ENCODE results near the gene HNRNPUL1. TPM values are rescaled to one million over a fixed set of nuclear protein-coding genes. Genes with fewer than 3 reads are reported as not detected.

Gene HNRNPUL1
- total and polyA plus RNA-seq, 9 of the 15 experiments (the other 6 are each of a cell fraction or from before 2014, with no cell fraction given): 7.3 to 211 (median 85.0) TPM

GRCh38 chr19:41261474-41262190 lies 2.5 kb upstream of the HNRNPUL1 start:
- ATAC-seq (no peak), FAIRE-seq (no peak), DNase-seq (ENCODE audit: extremely low read depth in 1 of 4, low spot score in 3 of 4) (no peak)
- in situ Hi-C loops (cut with MboI): loop anchor here (5.0 kb wide), 1 partner anchor 59 kb away; no protein-coding TSS in a partner anchor
- Histone ChIP-seq H3K9me3 (replicated peaks; ENCODE audit: control insufficient read depth, insufficient read depth, low read depth, low read length) (no peaks in the 10 kb centered on the region), H3K9me1 (ENCODE audit: control insufficient read depth, insufficient read depth, low read length) (no peaks in the 10 kb centered on the region), H3K4me3 (peak overlapping the region; percentile 64), H3K27ac (ENCODE audit: extremely low read depth, low read depth, low read length) (no peak overlapping the region; the same call in 2 of the 3 replicates), H3K4me1 (replicated peaks in 1 of 2; ENCODE audit: control insufficient read depth in 2 of 2, insufficient read depth in 2 of 2, low read length in 2 of 2) (peaks cover 6 to 24% of the 10 kb centered on the region in 2 experiments; a peak in 4 of 5 replicates), H2AFZ (ENCODE audit: low read depth, low read length) (peak overlapping the region; percentile 94), H3K9ac (ENCODE audit: insufficient read depth in 1 of 2, low read depth in 2 of 2, low read length in 2 of 2) (peak overlapping the region in 1 of 2 experiments; percentile 92; a peak in 2 of 4 replicates), H3K79me2 (ENCODE audit: control insufficient read depth, insufficient read depth, low read length) (peaks cover 33% of the 10 kb centered on the region), H3K4me2 (ENCODE audit: insufficient read depth, low read length) (peak overlapping the region; percentile 99), H4K20me1 (replicated peaks; ENCODE audit: control insufficient read depth, insufficient read depth, low read length) (no peaks in the 10 kb centered on the region), H3K27me3 (ENCODE audit: control insufficient read depth in 2 of 2, insufficient read depth in 2 of 2, low read length in 2 of 2) (peaks cover 3 to 29% of the 10 kb centered on the region in 2 experiments; a peak in 4 of 5 replicates), H3K36me3 (ENCODE audit: control insufficient read depth, insufficient read depth, low read length) (peaks cover 3% of the 10 kb centered on the region; the same call in 2 of the 3 replicates)
- WGBS (ENCODE audit: insufficient coverage, low coverage, missing lambda C conversion rate): 55% methylated on average over 10 of the region's 10 CpGs
- POLR2A ChIA-PET: interaction anchor here (1.0 to 3.0 kb wide), 3 partner anchors 58 to 75 kb away, joined by 3 to 16 read pairs (median 7); no protein-coding TSS in a partner anchor
- BruUV-seq (replicated peaks): no TSS peak
- CTCF ChIA-PET (ENCODE audit: low intra/inter-chr PET ratio): interaction anchor here (0.6 to 2.7 kb wide), 5 partner anchors 39 to 598 kb away, joined by 3 to 25 read pairs (median 7); no protein-coding TSS in a partner anchor
- intact Hi-C loops (cut with micrococcal nuclease): loop anchor here (1.0 to 5.0 kb wide), 4 partner anchors 34 to 134 kb away; partner anchors contain the start of gene TGFB1
- TF ChIP-seq ZNF184 (CRISPR knock-in tag; IDR thresholded peaks at IDR 0.05): no peak
- peak in 1 of 2 experiments; percentile 50; a peak in 3 of 4 replicates for TF ChIP-seq FOXK2 (conservative IDR thresholded peaks at IDR 0.05 in 1 of 2, IDR thresholded peaks at IDR 0.05 in 1 of 2; ENCODE audit: low read depth in 2 of 2)
- TF ChIP-seq RCOR1 (IDR thresholded peaks at IDR 0.05; ENCODE audit: borderline replicate concordance in 1 of 2, low read depth in 2 of 2, low read length in 2 of 2): no peak
- TF ChIP-seq ZBTB11 (CRISPR knock-in tag; IDR thresholded peaks at IDR 0.05): no peak
- no peak for TF ChIP-seq CTCFL (IDR thresholded peaks at IDR 0.05; ENCODE audit: borderline replicate concordance, insufficient read depth, low read depth, low read length, poor library complexity, severe bottlenecking)
- TF ChIP-seq MEIS2 (IDR thresholded peaks at IDR 0.05; ENCODE audit: partially characterized antibody): no peak
- no peak for TF ChIP-seq VEZF1 (CRISPR knock-in tag; IDR thresholded peaks at IDR 0.05)
- TF ChIP-seq ILF3 (IDR thresholded peaks at IDR 0.05; ENCODE audit: borderline replicate concordance): no peak
- TF ChIP-seq PKNOX1 (IDR thresholded peaks at IDR 0.05): no peak
- no peak for TF ChIP-seq OTX1 (CRISPR knock-in tag; IDR thresholded peaks at IDR 0.05)
- TF ChIP-seq NUFIP1 (IDR thresholded peaks at IDR 0.05; ENCODE audit: partially characterized antibody): no peak

Measured in K562 (cell line).